ENCODE results near the gene SRGAP2B. TPM values are rescaled to one million over a fixed set of nuclear protein-coding genes. Genes with fewer than 3 reads are reported as not detected.
"Not testable (repeated sequence)": the region's sequence is repeated elsewhere in the genome, so short reads cannot be mapped to it uniquely, and the experiment has no call there.

SRGAP2B gene
- total and polyA plus RNA-seq, 4 experiments from 2014 or later = 0.76 to 28.5 (median 14.3) TPM

- DNase-seq; CTCF ChIA-PET (ENCODE audit: partially characterized antibody); H3K27ac Mint-ChIP-seq; H3K4me1 Mint-ChIP-seq; H3K9me3 ChIP-seq (ENCODE audit: control insufficient read depth in 1 of 2, low read length in 2 of 2); H3K9me3 Mint-ChIP-seq; H3K36me3 ChIP-seq (ENCODE audit: insufficient read depth, low read length); H3K27me3 Mint-ChIP-seq; H3K4me3 ChIP-seq (ENCODE audit: low read length in 2 of 2); H3K4me3 Mint-ChIP-seq; H3K36me3 Mint-ChIP-seq; H3K27me3 ChIP-seq (ENCODE audit: insufficient read depth, low read length); H3K27ac ChIP-seq (ENCODE audit: low read depth, low read length); intact Hi-C loops (cut with micrococcal nuclease); H3K4me1 ChIP-seq (ENCODE audit: insufficient read depth, low read length); POLR2A ChIA-PET (ENCODE audit: partially characterized antibody): not testable (repeated sequence)
These were observed 96.2 kb downstream of the SRGAP2B start for GRCh38 chr1:144998981-144999273.

- H3K27ac Mint-ChIP-seq; H3K27me3 Mint-ChIP-seq; H3K36me3 Mint-ChIP-seq; H3K9me3 ChIP-seq (ENCODE audit: control insufficient read depth in 1 of 2, low read length in 2 of 2); H3K27me3 ChIP-seq (ENCODE audit: insufficient read depth, low read length); H3K4me1 ChIP-seq (ENCODE audit: insufficient read depth, low read length); intact Hi-C loops (cut with micrococcal nuclease); DNase-seq; H3K36me3 ChIP-seq (ENCODE audit: insufficient read depth, low read length); CTCF ChIA-PET (ENCODE audit: partially characterized antibody); H3K4me1 Mint-ChIP-seq; H3K9me3 Mint-ChIP-seq; H3K27ac ChIP-seq (ENCODE audit: low read depth, low read length); POLR2A ChIA-PET (ENCODE audit: partially characterized antibody); H3K4me3 ChIP-seq (ENCODE audit: low read length in 2 of 2): not testable (repeated sequence)
- peak overlapping the region in 1 of 8 donors; percentile 21 for H3K4me3 Mint-ChIP-seq
These were observed 96.8 kb downstream of the SRGAP2B start for GRCh38 chr1:144998134-144998980.

GRCh38 chr1:144995833-144996410 lies 99.2 kb downstream of the SRGAP2B start:
- H3K36me3 ChIP-seq (ENCODE audit: insufficient read depth, low read length); H3K27ac Mint-ChIP-seq; POLR2A ChIA-PET (ENCODE audit: partially characterized antibody); H3K4me1 ChIP-seq (ENCODE audit: insufficient read depth, low read length); CTCF ChIA-PET (ENCODE audit: partially characterized antibody); H3K9me3 ChIP-seq (ENCODE audit: control insufficient read depth in 1 of 2, low read length in 2 of 2); H3K27me3 ChIP-seq (ENCODE audit: insufficient read depth, low read length); H3K9me3 Mint-ChIP-seq; intact Hi-C loops (cut with micrococcal nuclease); H3K4me3 Mint-ChIP-seq; H3K27ac ChIP-seq (ENCODE audit: low read depth, low read length); H3K27me3 Mint-ChIP-seq; H3K36me3 Mint-ChIP-seq; H3K4me1 Mint-ChIP-seq; H3K4me3 ChIP-seq (ENCODE audit: low read length in 2 of 2); DNase-seq: not testable (repeated sequence)

GRCh38 chr1:144992915-144993314 lies 102.2 kb downstream of the SRGAP2B start:
- H3K36me3 ChIP-seq (ENCODE audit: insufficient read depth, low read length); CTCF ChIA-PET (ENCODE audit: partially characterized antibody); H3K36me3 Mint-ChIP-seq; intact Hi-C loops (cut with micrococcal nuclease); H3K27me3 Mint-ChIP-seq; H3K27ac ChIP-seq (ENCODE audit: low read depth, low read length); H3K4me1 ChIP-seq (ENCODE audit: insufficient read depth, low read length); H3K4me1 Mint-ChIP-seq; H3K9me3 Mint-ChIP-seq; H3K9me3 ChIP-seq (ENCODE audit: control insufficient read depth in 1 of 2, low read length in 2 of 2); POLR2A ChIA-PET (ENCODE audit: partially characterized antibody); H3K4me3 Mint-ChIP-seq; H3K27ac Mint-ChIP-seq; DNase-seq; H3K4me3 ChIP-seq (ENCODE audit: low read length in 2 of 2); H3K27me3 ChIP-seq (ENCODE audit: insufficient read depth, low read length): not testable (repeated sequence)

GRCh38 chr1:144990611-144991010 lies 104.5 kb downstream of the SRGAP2B start:
- H3K27ac ChIP-seq (ENCODE audit: low read depth, low read length); H3K4me3 ChIP-seq (ENCODE audit: low read length in 2 of 2); H3K36me3 Mint-ChIP-seq; H3K4me3 Mint-ChIP-seq; H3K27me3 ChIP-seq (ENCODE audit: insufficient read depth, low read length); H3K9me3 Mint-ChIP-seq; H3K27ac Mint-ChIP-seq; H3K4me1 Mint-ChIP-seq; H3K36me3 ChIP-seq (ENCODE audit: insufficient read depth, low read length); H3K27me3 Mint-ChIP-seq; CTCF ChIA-PET (ENCODE audit: partially characterized antibody); POLR2A ChIA-PET (ENCODE audit: partially characterized antibody); H3K4me1 ChIP-seq (ENCODE audit: insufficient read depth, low read length); H3K9me3 ChIP-seq (ENCODE audit: control insufficient read depth in 1 of 2, low read length in 2 of 2); DNase-seq; intact Hi-C loops (cut with micrococcal nuclease): not testable (repeated sequence)

- H3K9me3 Mint-ChIP-seq; intact Hi-C loops (cut with micrococcal nuclease); H3K4me3 Mint-ChIP-seq; H3K27ac ChIP-seq (ENCODE audit: low read depth, low read length); CTCF ChIA-PET (ENCODE audit: partially characterized antibody); DNase-seq; H3K27me3 Mint-ChIP-seq; H3K9me3 ChIP-seq (ENCODE audit: control insufficient read depth in 1 of 2, low read length in 2 of 2); H3K4me1 ChIP-seq (ENCODE audit: insufficient read depth, low read length); POLR2A ChIA-PET (ENCODE audit: partially characterized antibody); H3K27me3 ChIP-seq (ENCODE audit: insufficient read depth, low read length); H3K4me1 Mint-ChIP-seq; H3K4me3 ChIP-seq (ENCODE audit: low read length in 2 of 2); H3K36me3 Mint-ChIP-seq; H3K27ac Mint-ChIP-seq; H3K36me3 ChIP-seq (ENCODE audit: insufficient read depth, low read length): not testable (repeated sequence)
These were observed 108.0 kb downstream of the SRGAP2B start for GRCh38 chr1:144987131-144987530.

GRCh38 chr1:144986171-144986860 lies 108.8 kb downstream of the SRGAP2B start:
- H3K27ac ChIP-seq (ENCODE audit: low read depth, low read length); intact Hi-C loops (cut with micrococcal nuclease); H3K27me3 ChIP-seq (ENCODE audit: insufficient read depth, low read length); POLR2A ChIA-PET (ENCODE audit: partially characterized antibody); H3K4me3 Mint-ChIP-seq; H3K4me1 ChIP-seq (ENCODE audit: insufficient read depth, low read length); H3K27ac Mint-ChIP-seq; CTCF ChIA-PET (ENCODE audit: partially characterized antibody); DNase-seq; H3K9me3 Mint-ChIP-seq; H3K4me3 ChIP-seq (ENCODE audit: low read length in 2 of 2); H3K36me3 ChIP-seq (ENCODE audit: insufficient read depth, low read length); H3K27me3 Mint-ChIP-seq; H3K4me1 Mint-ChIP-seq; H3K36me3 Mint-ChIP-seq; H3K9me3 ChIP-seq (ENCODE audit: control insufficient read depth in 1 of 2, low read length in 2 of 2): not testable (repeated sequence)
